Peyer's patch (tissue), 4 donors: ENCODE results near the gene ANAPC1. TPM values are rescaled to one million over a fixed set of nuclear protein-coding genes. Genes with fewer than 3 reads are reported as not detected.
A peak's percentile ranks its signal among the peaks of the same experiment; 100 is the strongest.
"Not testable (repeated sequence)": the region's sequence is repeated elsewhere in the genome, so short reads cannot be mapped to it uniquely, and the experiment has no call there.

ENCODE experiments used
- DNase-seq, 3 donors: peaks; one replicate each; pipeline ENCODE4 v3.0.0-alpha.2; 2017 to 2019
- H3K27ac ChIP-seq, 4 donors: fragments of 200-600 bp; sonication (generic); one replicate each; pipeline ENCODE4 v1.5.1; 2016 to 2019
- H3K27me3 ChIP-seq, 2 donors: fragments of 200-600 bp; sonication (generic); one replicate each; pipeline ENCODE4 v1.5.1; 2019
- H3K36me3 ChIP-seq, 3 donors: fragments of 200-600 bp; sonication (generic); one replicate each; pipeline ENCODE4 v1.5.1; 2016 to 2019
- H3K4me1 ChIP-seq, 4 donors: fragments of 200-600 bp; sonication (generic); one replicate each; pipeline ENCODE4 v1.5.1; 2016 to 2019
- H3K4me3 ChIP-seq, 4 donors: fragments of 200-600 bp; sonication (generic); 1 replicate in 3 of 4; 2 replicates in 1 of 4; pipeline ENCODE4 v1.5.1; 2016 to 2019; ENCODE audit warnings: mild to moderate bottlenecking in 1 of 4
- H3K9me3 ChIP-seq, 4 donors: fragments of 200-600 bp; sonication (generic); one replicate each; pipeline ENCODE4 v1.5.1; 2016 to 2019; ENCODE audit warnings: mild to moderate bottlenecking in 1 of 4
- POLR2A ChIP-seq, 2 donors: fragments of 450-650 bp; IDR thresholded peaks; one replicate each; pipeline ENCODE4 v1.5.1; 2017; ENCODE audit warnings: antibody characterized with exemption in 2 of 2, mild to moderate bottlenecking in 2 of 2, moderate library complexity in 2 of 2
- total RNA-seq, 4 donors: library from RNA; depleted of rRNA; stranded (reverse); fragments of >200 nt; gene quantifications; one replicate each; pipeline ENCODE4 v1.1.0, GENCODE V29; 2016
- TF ChIP-seq, protein P1 (sequence below), 6 experiments: fragments of 450-650 bp in 4 of 6; fragments of 200-600 bp in 2 of 6; sonication (generic) in 1 of 6; IDR thresholded peaks; one replicate each; pipeline ENCODE4 v1.5.1; 2017 to 2019; ENCODE audit warnings: antibody characterized with exemption in 6 of 6, mild to moderate bottlenecking in 3 of 6, moderate library complexity in 1 of 6

The ANAPC1 gene
- total RNA-seq, 4 donors from 2014 or later: 26.3 to 173 (median 52.5) TPM

- Histone ChIP-seq H3K4me1 (peaks cover 0 to 13% (median 2%) of the 10 kb centered on the region in 4 donors), H3K4me3 (no peak overlapping the region), H3K9me3 (no peaks in the 10 kb centered on the region), H3K27ac (no peak overlapping the region), H3K36me3 (no peaks in the 10 kb centered on the region), H3K27me3 (no peaks in the 10 kb centered on the region)
- TF ChIP-seq POLR2A (IDR thresholded peaks at IDR 0.05): no peak
- TF ChIP-seq, protein P1, sequence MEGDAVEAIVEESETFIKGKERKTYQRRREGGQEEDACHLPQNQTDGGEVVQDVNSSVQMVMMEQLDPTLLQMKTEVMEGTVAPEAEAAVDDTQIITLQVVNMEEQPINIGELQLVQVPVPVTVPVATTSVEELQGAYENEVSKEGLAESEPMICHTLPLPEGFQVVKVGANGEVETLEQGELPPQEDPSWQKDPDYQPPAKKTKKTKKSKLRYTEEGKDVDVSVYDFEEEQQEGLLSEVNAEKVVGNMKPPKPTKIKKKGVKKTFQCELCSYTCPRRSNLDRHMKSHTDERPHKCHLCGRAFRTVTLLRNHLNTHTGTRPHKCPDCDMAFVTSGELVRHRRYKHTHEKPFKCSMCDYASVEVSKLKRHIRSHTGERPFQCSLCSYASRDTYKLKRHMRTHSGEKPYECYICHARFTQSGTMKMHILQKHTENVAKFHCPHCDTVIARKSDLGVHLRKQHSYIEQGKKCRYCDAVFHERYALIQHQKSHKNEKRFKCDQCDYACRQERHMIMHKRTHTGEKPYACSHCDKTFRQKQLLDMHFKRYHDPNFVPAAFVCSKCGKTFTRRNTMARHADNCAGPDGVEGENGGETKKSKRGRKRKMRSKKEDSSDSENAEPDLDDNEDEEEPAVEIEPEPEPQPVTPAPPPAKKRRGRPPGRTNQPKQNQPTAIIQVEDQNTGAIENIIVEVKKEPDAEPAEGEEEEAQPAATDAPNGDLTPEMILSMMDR (IDR thresholded peaks at IDR 0.05): no peak
- DNase-seq: no peak
Measured at GRCh38 chr2:111917106-111917505, 33.1 kb upstream of the ANAPC1 start.

DNA sequence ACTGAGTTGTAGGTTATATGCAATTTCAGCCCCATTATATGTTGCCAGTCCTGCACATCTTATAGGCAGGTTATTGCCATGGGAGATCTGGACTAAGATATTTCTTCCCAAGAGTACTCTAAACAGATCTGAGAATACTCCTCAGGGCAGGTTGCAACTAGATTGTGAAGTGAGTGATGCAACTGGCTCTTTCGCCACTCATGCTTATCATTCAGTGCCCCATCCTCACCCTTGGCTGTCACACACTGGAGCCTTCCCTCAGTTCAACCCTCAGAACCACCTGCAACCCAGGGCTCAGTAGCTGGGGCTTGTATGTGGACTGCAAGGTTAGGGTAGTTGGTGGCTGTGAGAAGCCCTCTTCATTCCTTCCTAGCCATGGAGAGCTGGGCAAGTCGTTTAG, 28.6 kb upstream of the ANAPC1 start:
- Histone ChIP-seq H3K4me3 (no peak overlapping the region), H3K27ac (no peak overlapping the region), H3K27me3 (no peaks in the 10 kb centered on the region), H3K36me3 (no peaks in the 10 kb centered on the region), H3K4me1 (peaks cover 0 to 12% (median 0%) of the 10 kb centered on the region in 4 donors), H3K9me3 (no peaks in the 10 kb centered on the region)
- peak in 1 of 3 donors; percentile 36 for DNase-seq
- no peak for TF ChIP-seq POLR2A (IDR thresholded peaks at IDR 0.05)
- TF ChIP-seq, protein P1 (IDR thresholded peaks at IDR 0.05): no peak

DNA sequence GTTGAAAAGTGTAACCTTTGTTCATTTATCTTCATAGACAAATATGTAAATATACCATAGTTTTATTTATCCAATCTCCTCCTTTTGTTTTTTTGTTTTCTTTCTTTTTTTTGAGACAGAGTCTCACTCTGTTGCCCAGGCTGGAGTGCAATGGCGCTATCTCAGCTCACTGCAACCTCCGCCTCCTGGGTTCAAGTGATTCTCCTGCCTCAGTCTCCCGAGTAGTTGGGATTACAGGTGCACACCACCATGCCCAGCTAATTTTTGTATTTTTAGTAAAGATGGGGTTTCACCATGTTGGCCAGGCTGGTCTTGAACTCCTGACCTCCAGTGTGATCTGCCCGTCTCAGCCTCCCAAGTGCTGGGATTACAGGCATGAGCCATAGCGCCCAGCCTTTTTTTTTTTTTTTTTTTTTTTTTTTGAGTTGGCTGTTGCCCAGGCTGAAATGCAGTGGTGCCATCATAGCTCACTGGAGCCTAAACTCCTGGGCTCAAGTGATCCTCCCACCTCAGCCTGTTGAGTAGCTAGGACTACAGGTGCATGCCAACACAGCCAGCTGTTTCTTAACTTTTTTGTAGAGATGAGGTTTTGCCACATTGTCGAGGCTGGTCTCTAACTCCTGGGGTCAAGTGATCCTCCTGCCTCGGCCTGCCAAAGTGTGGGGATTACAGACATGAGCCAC, 27.4 kb upstream of the ANAPC1 start:
- H3K4me3 ChIP-seq, H3K36me3 ChIP-seq, H3K27ac ChIP-seq, DNase-seq, H3K9me3 ChIP-seq, H3K27me3 ChIP-seq: not testable (repeated sequence)
- peaks cover 0 to 16% (median 0%) of the 10 kb centered on the region in 4 donors for H3K4me1 ChIP-seq

DNA sequence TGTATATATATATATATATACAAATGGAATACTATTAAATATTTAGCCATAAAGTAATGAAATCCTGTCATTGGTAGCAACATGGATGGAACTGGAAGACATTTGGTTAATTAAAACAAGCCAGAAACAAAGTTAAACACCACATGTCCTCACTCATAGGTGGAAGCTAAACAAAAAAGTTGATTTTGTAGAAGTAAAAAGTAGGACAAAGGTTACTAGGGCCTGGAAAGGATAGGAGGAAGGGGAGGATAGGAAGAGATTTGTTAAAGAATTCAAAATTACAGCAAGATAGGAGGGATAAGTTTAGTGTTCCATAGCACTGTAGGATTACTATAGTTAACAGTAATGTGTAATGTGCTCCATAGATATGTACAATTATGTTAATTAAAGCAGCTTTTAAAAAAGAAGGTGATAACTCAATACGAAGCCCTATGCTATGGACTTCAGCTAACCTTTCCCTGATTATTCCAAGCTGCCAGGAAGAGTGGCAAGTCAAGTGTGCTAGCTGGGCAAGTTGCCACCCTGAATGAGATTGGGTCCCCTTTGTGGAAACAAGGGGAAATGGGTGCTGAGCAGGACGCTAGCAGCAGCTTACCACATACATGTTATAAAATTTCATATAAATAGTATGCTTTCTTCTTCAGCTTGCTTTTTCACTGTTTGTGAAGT, 26.8 kb upstream of the ANAPC1 start:
- no peaks in the 10 kb centered on the region for H3K36me3 ChIP-seq
- no peak overlapping the region for H3K4me3 ChIP-seq
- peak in 1 of 3 donors; percentile 39 for DNase-seq
- H3K27ac ChIP-seq: no peak overlapping the region
- TF ChIP-seq POLR2A (IDR thresholded peaks at IDR 0.05): no peak
- TF ChIP-seq, protein P1 (IDR thresholded peaks at IDR 0.05): no peak
- H3K9me3 ChIP-seq: no peaks in the 10 kb centered on the region
- H3K27me3 ChIP-seq: no peaks in the 10 kb centered on the region
- peaks cover 0 to 21% (median 3%) of the 10 kb centered on the region in 4 donors for H3K4me1 ChIP-seq

DNA sequence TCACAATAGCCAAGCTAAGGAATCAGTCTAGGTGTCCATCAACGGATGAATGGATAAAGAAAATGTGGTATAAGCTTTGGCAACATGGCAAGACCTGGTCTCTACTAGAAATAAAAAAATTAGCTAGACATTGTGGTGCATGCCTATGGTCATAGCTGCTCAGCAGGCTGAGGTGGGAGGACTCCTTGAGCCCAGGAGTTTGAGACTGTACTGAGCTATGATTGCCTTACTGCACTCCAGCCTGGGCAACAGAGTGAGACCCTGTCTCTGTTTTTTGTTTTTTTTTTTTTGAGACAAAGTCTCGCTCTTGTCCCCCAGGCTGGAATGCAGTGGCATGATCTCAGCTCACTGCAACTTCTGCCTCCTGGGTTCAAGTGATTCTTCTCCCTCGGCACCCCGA, 26.0 kb upstream of the ANAPC1 start:
- H3K36me3 ChIP-seq, DNase-seq, H3K9me3 ChIP-seq, H3K27me3 ChIP-seq, H3K4me3 ChIP-seq, H3K27ac ChIP-seq: not testable (repeated sequence)
- H3K4me1 ChIP-seq: peaks cover 0 to 25% (median 3%) of the 10 kb centered on the region in 4 donors

DNA sequence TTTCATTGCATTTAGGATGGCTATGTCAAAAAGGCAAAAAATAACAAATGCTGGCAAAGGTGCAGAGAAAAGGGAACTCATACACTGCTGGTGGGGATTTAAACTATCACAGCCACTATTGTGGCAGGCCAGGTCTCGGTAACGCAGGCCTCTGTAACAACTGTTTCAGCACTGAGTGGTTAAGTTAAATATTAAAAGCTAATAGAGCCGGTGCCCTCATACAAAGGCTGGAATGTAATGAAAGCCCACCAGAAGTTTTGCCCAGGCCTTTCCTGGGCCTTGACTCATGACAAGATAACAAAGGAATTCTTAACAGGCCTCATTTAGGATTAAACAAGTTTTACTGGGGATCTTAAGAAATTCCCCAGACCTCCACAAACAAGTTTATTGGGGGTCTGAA, 25.1 kb upstream of the ANAPC1 start:
- TF ChIP-seq, protein P1 (IDR thresholded peaks at IDR 0.05): no peak
- no peak for TF ChIP-seq POLR2A (IDR thresholded peaks at IDR 0.05)
- Histone ChIP-seq H3K27me3 (no peaks in the 10 kb centered on the region), H3K4me1 (peaks cover 0 to 25% (median 3%) of the 10 kb centered on the region in 4 donors), H3K9me3 (no peaks in the 10 kb centered on the region), H3K4me3 (no peak overlapping the region), H3K36me3 (no peaks in the 10 kb centered on the region), H3K27ac (no peak overlapping the region)
- no peak for DNase-seq
